ENCODE data around the gene YEATS2.

Gene YEATS2

GRCh38 chr3:183816681-183817510, 119.3 kb downstream of the YEATS2 start:
- H3K4me3 ChIP-seq (ENCODE audit: low read length): no peak overlapping the region
- TF ChIP-seq CTCF (conservative IDR thresholded peaks at IDR 0.05; ENCODE audit: low read length): no peak
- DNase-seq (ENCODE audit: low read depth): no peak

- no peak for TF ChIP-seq CTCF (conservative IDR thresholded peaks at IDR 0.05; ENCODE audit: low read length)
Measured at GRCh38 chr3:183817639-183818038, 120.0 kb downstream of the YEATS2 start.

GRCh38 chr3:183818041-183818620, 120.5 kb downstream of the YEATS2 start:
- DNase-seq (ENCODE audit: low read depth): no peak
- no peak for TF ChIP-seq CTCF (conservative IDR thresholded peaks at IDR 0.05; ENCODE audit: low read length)
- H3K4me3 ChIP-seq (ENCODE audit: low read length): no peak overlapping the region

More at GRCh38 chr3:183817639-183818038, 120.0 kb downstream of the YEATS2 start:
- no peak for DNase-seq (ENCODE audit: low read depth)
- H3K4me3 ChIP-seq (ENCODE audit: low read length): no peak overlapping the region

- DNase-seq (ENCODE audit: low read depth): no peak
- no peak overlapping the region for H3K4me3 ChIP-seq (ENCODE audit: low read length)
- no peak for TF ChIP-seq CTCF (conservative IDR thresholded peaks at IDR 0.05; ENCODE audit: low read length)
Measured at GRCh38 chr3:183818706-183819624, 121.4 kb downstream of the YEATS2 start.

- DNase-seq (ENCODE audit: low read depth): no peak
- no peak for TF ChIP-seq CTCF (conservative IDR thresholded peaks at IDR 0.05; ENCODE audit: low read length)
- no peak overlapping the region for H3K4me3 ChIP-seq (ENCODE audit: low read length)
Measured at GRCh38 chr3:183819831-183820230, 122.2 kb downstream of the YEATS2 start.

- no peak for DNase-seq (ENCODE audit: low read depth)
- no peak overlapping the region for H3K4me3 ChIP-seq (ENCODE audit: low read length)
- TF ChIP-seq CTCF (conservative IDR thresholded peaks at IDR 0.05; ENCODE audit: low read length): no peak
Measured at GRCh38 chr3:183822631-183823030, 125.0 kb downstream of the YEATS2 start.
